ENCODE results near the gene TMEM69.

GRCh38 chr1:45678489-45678888 lies 9.5 kb upstream of the TMEM69 start:
- TF ChIP-seq SP1 (IDR thresholded peaks at IDR 0.05), result no peak
- TF ChIP-seq FOXK2 (IDR thresholded peaks at IDR 0.05), result no peak
- no peak for TF ChIP-seq L3MBTL2 (conservative IDR thresholded peaks at IDR 0.05)
- no peak for TF ChIP-seq SUZ12 (IDR thresholded peaks at IDR 0.05)
- no peak for TF ChIP-seq HDGF (IDR thresholded peaks at IDR 0.05; ENCODE audit: borderline replicate concordance)
- no peak for TF ChIP-seq FOXM1 (IDR thresholded peaks at IDR 0.05; ENCODE audit: borderline replicate concordance)
- TF ChIP-seq FOXA1 (IDR thresholded peaks at IDR 0.05), result no peak
- no peak for TF ChIP-seq BHLHE40 (IDR thresholded peaks at IDR 0.05; ENCODE audit: borderline replicate concordance)
- TF ChIP-seq TARDBP (IDR thresholded peaks at IDR 0.05), result no peak
